AG09309 (cell line): ENCODE data around the gene ASTN2.

Experiments
- DNase-seq: peaks from one replicate; pipeline ENCODE4 v3.0.0-alpha.2; 2010; ENCODE audit warnings: low read depth
- H3K4me3 ChIP-seq: 2 replicates; pipeline ENCODE4 v1.5.1; 2011; ENCODE audit warnings: mild to moderate bottlenecking, low read depth, low read length, moderate library complexity; ENCODE audit not compliant: control insufficient read depth
- CTCF ChIP-seq: IDR thresholded peaks from 2 replicates; pipeline ENCODE4 v1.5.1; 2011; ENCODE audit warnings: mild to moderate bottlenecking, low read depth, low read length, inconsistent platforms; ENCODE audit not compliant: insufficient read depth, control insufficient read depth; ENCODE audit errors: missing control alignments

ASTN2 gene

GRCh38 chr9:117340422-117340821 lies 74.4 kb downstream of the ASTN2 start:
- no peak for TF ChIP-seq CTCF

GRCh38 chr9:117335837-117336433 lies 78.9 kb downstream of the ASTN2 start:
- no peak for DNase-seq
- no peak for TF ChIP-seq CTCF
- no peak overlapping the region for H3K4me3 ChIP-seq

More at GRCh38 chr9:117340422-117340821, 74.4 kb downstream of the ASTN2 start:
- no peak for DNase-seq
- no peak overlapping the region for H3K4me3 ChIP-seq

GRCh38 chr9:117334101-117334500 lies 80.8 kb downstream of the ASTN2 start:
- H3K4me3 ChIP-seq = no peak overlapping the region
- TF ChIP-seq CTCF = no peak
- DNase-seq = no peak

GRCh38 chr9:117325831-117326230 lies 89.0 kb downstream of the ASTN2 start:
- H3K4me3 ChIP-seq = no peak overlapping the region
- no peak for TF ChIP-seq CTCF
- DNase-seq = no peak

- DNase-seq = no peak
- H3K4me3 ChIP-seq = no peak overlapping the region
- TF ChIP-seq CTCF = no peak
Measured at GRCh38 chr9:117325110-117325731, 89.6 kb downstream of the ASTN2 start.

- DNase-seq = no peak
- TF ChIP-seq CTCF = no peak
- no peak overlapping the region for H3K4me3 ChIP-seq
Measured at GRCh38 chr9:117323390-117323789, 91.5 kb downstream of the ASTN2 start.
